Tibial artery (tissue), 4 donors: ENCODE results near the gene FAM110A.
"Not testable (repeated sequence)": the region's sequence is repeated elsewhere in the genome, so short reads cannot be mapped to it uniquely, and the experiment has no call there.

Experiments
- DNase-seq, 2 donors: peaks; one replicate each; pipeline ENCODE4 v3.0.0-alpha.2; 2019
- H3K27ac ChIP-seq, 2 donors: fragments of 200-600 bp; sonication (generic) in 1 of 2; 1 replicate in 1 of 2; 2 replicates in 1 of 2; pipeline ENCODE4 v1.5.1; 2018 to 2019; ENCODE audit warnings: mild to moderate bottlenecking in 1 of 2
- H3K27me3 ChIP-seq, 2 donors: fragments of 200-600 bp; sonication (generic) in 1 of 2; one replicate each; pipeline versions ENCODE4 v1.5.1 to v1.6.0; 2016 to 2019
- H3K36me3 ChIP-seq, 3 donors: fragments of 200-600 bp; sonication (generic) in 2 of 3; one replicate each; pipeline ENCODE4 v1.5.1; 2016 to 2019; ENCODE audit warnings: mild to moderate bottlenecking in 2 of 3
- H3K4me1 ChIP-seq, 4 donors: fragments of 200-600 bp; sonication (generic) in 2 of 4; 1 replicate in 3 of 4; 2 replicates in 1 of 4; pipeline ENCODE4 v1.5.1; 2016 to 2019
- H3K4me3 ChIP-seq, 2 donors: fragments of 200-600 bp; sonication (generic) in 1 of 2; 1 replicate in 1 of 2; 2 replicates in 1 of 2; pipeline ENCODE4 v1.5.1; 2018 to 2019; ENCODE audit warnings: mild to moderate bottlenecking in 2 of 2
- H3K9me3 ChIP-seq, 3 donors: fragments of 200-600 bp; sonication (generic) in 1 of 3; one replicate each; pipeline ENCODE4 v1.5.1; 2016 to 2019
- intact Hi-C: fragments of 100-400 bp; cut with DNase I; formaldehyde crosslinking; loops from one replicate; pipeline ENCODE4 v1.15.0; 2023; ENCODE audit warnings: low total_unique reads
- TF ChIP-seq, protein P1 (sequence below), 2 experiments: fragments of 200-600 bp in 1 of 2; fragments of 450-650 bp in 1 of 2; IDR thresholded peaks; one replicate each; pipeline ENCODE4 v1.5.1; 2017 to 2019; ENCODE audit warnings: antibody characterized with exemption in 2 of 2, mild to moderate bottlenecking in 1 of 2, moderate library complexity in 1 of 2

The FAM110A gene

GRCh38 chr20:801678-802077, 31.8 kb upstream of the FAM110A start:
- DNase-seq = no peak
- Histone ChIP-seq H3K9me3 (no peaks in the 10 kb centered on the region), H3K27me3 (peaks cover 0 to 13% of the 10 kb centered on the region in 2 donors), H3K36me3 (no peaks in the 10 kb centered on the region), H3K4me1 (no peaks in the 10 kb centered on the region), H3K27ac (no peak overlapping the region), H3K4me3 (no peak overlapping the region)
- TF ChIP-seq, protein P1, sequence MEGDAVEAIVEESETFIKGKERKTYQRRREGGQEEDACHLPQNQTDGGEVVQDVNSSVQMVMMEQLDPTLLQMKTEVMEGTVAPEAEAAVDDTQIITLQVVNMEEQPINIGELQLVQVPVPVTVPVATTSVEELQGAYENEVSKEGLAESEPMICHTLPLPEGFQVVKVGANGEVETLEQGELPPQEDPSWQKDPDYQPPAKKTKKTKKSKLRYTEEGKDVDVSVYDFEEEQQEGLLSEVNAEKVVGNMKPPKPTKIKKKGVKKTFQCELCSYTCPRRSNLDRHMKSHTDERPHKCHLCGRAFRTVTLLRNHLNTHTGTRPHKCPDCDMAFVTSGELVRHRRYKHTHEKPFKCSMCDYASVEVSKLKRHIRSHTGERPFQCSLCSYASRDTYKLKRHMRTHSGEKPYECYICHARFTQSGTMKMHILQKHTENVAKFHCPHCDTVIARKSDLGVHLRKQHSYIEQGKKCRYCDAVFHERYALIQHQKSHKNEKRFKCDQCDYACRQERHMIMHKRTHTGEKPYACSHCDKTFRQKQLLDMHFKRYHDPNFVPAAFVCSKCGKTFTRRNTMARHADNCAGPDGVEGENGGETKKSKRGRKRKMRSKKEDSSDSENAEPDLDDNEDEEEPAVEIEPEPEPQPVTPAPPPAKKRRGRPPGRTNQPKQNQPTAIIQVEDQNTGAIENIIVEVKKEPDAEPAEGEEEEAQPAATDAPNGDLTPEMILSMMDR (IDR thresholded peaks at IDR 0.05) = no peak
- intact Hi-C loops = no loop called here

GRCh38 chr20:805713-806112, 27.8 kb upstream of the FAM110A start:
- Histone ChIP-seq H3K36me3 (no peaks in the 10 kb centered on the region), H3K4me3 (no peak overlapping the region), H3K27ac (no peak overlapping the region), H3K4me1 (no peaks in the 10 kb centered on the region), H3K27me3 (peaks cover 0 to 19% of the 10 kb centered on the region in 2 donors), H3K9me3 (no peaks in the 10 kb centered on the region)
- no peak for DNase-seq
- intact Hi-C loops = no loop called here
- TF ChIP-seq, protein P1 (IDR thresholded peaks at IDR 0.05) = no peak

DNA sequence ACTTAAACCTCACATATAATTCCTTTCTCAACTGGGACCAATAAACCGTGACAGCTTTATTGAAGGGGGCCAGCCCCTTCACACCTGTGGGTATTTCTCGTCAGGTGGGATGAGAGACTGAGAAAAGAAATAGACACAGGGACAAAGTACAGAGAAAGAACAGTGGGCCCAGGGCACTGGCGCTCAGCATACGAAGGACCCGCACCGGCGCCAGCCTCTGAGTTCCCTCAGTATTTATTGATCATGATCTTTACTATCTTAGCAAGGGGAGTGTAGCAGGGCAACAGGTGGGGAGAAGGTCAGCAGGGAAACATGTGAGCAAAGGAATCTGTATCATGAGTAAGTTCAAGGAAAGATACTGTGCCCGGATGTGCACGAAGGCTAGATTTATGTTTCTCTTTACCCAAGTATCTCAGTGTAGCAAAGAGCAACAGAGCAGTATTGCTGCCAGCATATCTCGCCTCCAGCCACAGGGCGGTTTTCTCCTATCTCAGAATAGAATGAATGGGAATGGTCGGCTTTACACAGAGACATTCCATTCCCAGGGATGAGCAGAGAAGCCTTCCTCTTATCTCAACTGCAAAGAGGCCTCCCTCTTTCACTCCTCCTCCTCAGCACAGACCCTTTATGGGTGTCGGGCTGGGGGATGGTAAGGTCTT, 21.6 kb upstream of the FAM110A start:
- DNase-seq, H3K36me3 ChIP-seq, H3K4me3 ChIP-seq, H3K27ac ChIP-seq, H3K9me3 ChIP-seq, intact Hi-C loops, H3K4me1 ChIP-seq: not testable (repeated sequence)
- peaks cover 0 to 43% of the 10 kb centered on the region in 2 donors for H3K27me3 ChIP-seq

- intact Hi-C loops = not testable (repeated sequence)
These were observed 21.1 kb upstream of the FAM110A start for GRCh38 chr20:812435-812814.

DNA sequence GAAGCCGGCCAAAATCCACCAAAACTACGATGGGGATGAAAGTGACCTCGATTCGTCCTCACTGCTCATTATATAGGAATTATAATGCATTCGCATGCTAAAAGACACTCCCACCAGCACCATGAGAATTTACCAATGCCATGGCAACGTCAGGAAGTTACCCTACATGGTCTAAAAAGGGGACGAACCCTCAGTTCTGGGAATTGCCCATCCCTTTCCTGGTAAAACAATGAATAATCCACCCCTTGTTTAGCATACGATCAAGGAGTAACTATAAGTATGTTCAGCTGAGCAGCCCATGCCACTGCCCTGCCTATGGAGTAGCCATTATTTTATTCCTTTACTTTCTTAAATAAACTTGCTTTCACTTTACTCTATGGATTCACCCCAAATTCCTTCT, 20.1 kb upstream of the FAM110A start:
- Histone ChIP-seq H3K27ac (no peak overlapping the region), H3K4me3 (no peak overlapping the region), H3K4me1 (no peaks in the 10 kb centered on the region), H3K9me3 (no peaks in the 10 kb centered on the region), H3K27me3 (peaks cover 0 to 43% of the 10 kb centered on the region in 2 donors), H3K36me3 (no peaks in the 10 kb centered on the region)
- TF ChIP-seq, protein P1 (IDR thresholded peaks at IDR 0.05) = no peak
- intact Hi-C loops = no loop called here
- no peak for DNase-seq

More at GRCh38 chr20:812435-812814, 21.1 kb upstream of the FAM110A start:
- not testable (repeated sequence) for H3K27ac ChIP-seq, H3K4me3 ChIP-seq, H3K4me1 ChIP-seq, DNase-seq, H3K36me3 ChIP-seq, H3K9me3 ChIP-seq
- peaks cover 0 to 43% of the 10 kb centered on the region in 2 donors for H3K27me3 ChIP-seq

DNA sequence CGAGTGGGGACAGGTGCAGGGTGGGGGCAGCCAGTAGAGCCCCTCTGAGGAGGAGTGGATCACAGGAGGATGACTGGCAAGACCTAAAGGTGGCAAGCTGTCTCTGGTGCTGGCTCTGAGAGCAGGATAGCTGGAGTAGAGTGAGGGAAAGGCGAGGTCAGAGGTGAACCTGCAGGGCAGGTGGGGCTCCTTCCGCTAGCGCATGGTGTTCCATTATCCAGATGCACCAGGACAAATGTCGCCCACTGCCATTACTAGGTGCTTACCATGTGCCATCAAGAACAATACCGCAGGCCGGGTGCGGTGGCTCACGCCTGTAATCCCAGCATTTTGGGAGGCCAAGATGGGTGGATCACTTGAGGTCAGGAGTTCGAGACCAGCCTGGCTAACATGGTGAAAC, 18.3 kb upstream of the FAM110A start:
- TF ChIP-seq, protein P1 (IDR thresholded peaks at IDR 0.05) = no peak
- intact Hi-C loops = loop anchor here (2.0 to 5.0 kb wide), 2 partner anchors 144 to 292 kb away; no protein-coding TSS in a partner anchor
- no peak overlapping the region for H3K27ac ChIP-seq
- no peak overlapping the region for H3K4me3 ChIP-seq
- no peaks in the 10 kb centered on the region for H3K36me3 ChIP-seq
- no peak for DNase-seq
- H3K27me3 ChIP-seq = peaks cover 0 to 40% of the 10 kb centered on the region in 2 donors
- H3K9me3 ChIP-seq = no peaks in the 10 kb centered on the region
- H3K4me1 ChIP-seq = peaks cover 0 to 3% (median 0%) of the 10 kb centered on the region in 4 donors
